GF-D8 (cell line): ENCODE measurements around the gene TTC28.

Experiments
- DNase-seq: peaks from one replicate; lab custom pipeline; 2025; lab: John Stamatoyannopoulos, UW

Gene TTC28

DNA sequence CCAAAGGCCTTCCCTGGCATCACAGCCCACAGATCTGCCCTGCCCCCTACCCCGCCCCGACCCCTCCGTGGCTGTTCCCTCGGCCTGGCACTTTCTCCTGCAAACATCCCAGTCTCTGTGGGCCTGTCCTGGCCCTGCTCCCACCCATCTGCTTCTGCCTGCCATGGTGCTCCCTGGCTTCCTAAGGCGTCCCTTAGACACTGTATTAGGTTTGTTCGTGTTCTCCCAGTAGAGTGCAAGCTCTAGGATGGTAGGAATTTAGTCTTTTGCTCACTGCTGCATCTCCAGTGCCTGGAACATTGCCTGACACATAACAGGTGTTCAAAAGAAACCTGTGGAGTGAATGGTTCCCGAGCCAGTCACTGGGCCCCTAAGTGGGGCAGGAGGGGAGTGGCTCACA lies 690.9 kb downstream of the TTC28 start:
- no peak for DNase-seq

DNA sequence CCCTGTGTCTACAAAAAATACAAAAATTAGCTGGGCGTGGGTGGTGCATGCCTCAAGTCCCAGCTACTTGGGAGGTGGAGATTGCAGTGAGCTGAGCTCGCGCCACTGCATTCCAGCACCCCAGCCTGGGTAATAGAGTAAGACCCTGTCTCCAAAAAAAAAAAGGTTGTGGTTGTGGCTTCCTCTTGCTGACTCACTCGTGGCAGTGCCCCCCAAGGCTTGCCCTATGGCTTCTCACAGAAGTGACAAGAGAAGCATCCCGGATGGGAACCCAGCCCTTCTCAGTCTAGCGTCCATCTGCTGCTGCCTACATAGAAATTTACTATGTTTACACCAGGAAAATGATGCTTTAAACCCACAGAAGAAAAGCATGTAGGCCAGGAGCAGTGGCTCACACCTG lies 692.1 kb downstream of the TTC28 start:
- no peak for DNase-seq

DNA sequence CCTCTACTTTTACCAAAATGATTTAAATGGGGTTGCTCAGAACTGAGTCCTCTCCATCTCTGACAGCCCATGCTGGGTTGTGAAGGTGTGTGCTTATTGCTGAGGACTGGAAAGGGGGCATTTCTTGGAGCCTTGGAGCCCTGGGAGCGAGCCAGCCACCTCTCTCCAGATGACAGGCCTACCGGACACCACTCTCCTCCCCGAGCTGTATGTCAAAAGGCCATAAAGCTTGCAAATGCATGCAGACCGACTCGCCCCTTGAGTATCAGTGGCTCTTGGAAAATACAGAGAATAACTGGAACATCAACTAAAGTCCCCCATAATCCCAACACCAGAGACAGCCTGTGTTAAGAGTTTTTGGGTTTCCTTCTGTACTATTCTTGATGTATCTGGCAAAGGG lies 692.7 kb downstream of the TTC28 start:
- DNase-seq: no peak

DNA sequence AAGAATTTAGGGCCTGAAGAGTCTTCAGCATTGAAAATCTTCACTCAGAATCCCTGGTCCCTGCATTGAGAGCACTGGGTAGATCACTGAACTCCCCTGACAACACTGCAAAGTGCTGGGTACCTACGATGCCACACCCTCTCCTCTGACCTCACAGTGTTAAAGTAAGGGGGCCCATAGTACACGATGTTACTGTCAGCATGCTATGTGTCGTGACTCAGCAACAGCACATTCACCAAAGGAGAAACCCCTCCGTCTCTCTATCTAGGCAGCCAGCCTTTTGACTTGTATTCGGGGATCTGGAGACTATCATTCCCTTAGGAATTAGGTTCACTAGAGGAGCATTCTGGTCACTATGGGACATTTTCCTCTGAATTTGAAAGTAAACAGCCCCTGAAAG lies 693.2 kb downstream of the TTC28 start:
- no peak for DNase-seq

DNA sequence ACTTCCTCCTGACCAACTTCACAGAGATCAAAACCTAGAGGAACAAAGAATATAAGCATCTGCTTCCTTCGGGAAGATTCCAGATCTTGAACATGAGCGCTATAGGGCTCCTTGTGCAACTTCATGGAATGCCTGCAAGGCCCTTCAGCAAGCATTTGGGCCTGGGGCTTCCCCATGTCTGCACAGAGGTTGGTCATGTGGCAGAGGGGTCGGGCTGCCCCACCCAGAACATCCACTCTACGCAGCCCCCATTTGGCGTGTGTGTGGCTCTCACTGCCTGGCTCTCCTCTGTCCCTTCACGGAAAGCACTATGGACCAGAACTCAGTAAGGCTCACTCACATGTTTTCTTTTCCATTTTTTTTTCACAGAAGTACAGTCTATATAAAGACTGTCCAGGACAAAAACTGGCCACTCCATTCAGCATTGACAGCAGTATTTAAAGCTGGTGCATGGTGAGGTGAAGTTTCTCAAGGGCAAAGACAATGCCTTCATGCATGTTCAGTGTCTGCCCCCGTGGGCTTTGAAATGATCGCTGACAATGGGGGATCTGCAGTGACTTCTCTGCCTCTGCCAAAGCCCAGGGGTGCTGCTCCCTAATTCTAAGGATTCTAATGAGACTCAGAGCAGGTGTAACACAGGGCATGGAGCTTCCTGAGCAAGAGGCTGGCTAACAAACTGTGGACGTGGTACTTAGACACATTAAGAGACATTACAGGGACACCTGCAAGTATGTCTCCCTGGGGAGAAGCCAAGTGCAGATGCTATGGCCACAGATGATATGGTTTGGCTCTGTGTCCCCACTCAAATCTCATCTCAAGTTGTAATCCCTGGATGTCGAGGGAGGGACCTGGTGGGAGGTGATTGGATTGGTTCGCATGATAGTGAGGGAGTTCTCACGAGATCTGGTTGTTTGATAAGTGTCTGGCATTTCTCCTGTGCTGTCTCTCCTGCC lies 694.0 kb downstream of the TTC28 start:
- DNase-seq: no peak

DNA sequence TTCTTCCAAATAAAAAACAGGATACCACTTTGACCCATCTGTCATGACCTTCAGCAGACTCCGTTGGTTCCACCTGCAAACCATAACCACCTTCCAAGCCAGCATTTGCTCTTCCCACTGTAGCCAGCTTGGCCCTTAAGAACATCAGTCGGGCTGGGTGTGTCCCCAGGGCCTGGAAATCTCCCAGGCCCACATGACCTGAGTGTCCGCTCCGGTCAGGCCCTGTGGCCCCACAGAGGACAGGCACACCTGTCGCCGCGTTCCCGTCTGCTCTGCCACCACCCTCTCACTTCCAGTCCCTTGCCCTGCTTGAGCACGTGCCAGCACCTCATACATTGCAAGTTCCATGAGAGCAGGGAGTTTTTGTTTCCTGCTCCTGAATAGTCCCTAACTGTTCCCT lies 694.9 kb downstream of the TTC28 start:
- DNase-seq: no peak

DNA sequence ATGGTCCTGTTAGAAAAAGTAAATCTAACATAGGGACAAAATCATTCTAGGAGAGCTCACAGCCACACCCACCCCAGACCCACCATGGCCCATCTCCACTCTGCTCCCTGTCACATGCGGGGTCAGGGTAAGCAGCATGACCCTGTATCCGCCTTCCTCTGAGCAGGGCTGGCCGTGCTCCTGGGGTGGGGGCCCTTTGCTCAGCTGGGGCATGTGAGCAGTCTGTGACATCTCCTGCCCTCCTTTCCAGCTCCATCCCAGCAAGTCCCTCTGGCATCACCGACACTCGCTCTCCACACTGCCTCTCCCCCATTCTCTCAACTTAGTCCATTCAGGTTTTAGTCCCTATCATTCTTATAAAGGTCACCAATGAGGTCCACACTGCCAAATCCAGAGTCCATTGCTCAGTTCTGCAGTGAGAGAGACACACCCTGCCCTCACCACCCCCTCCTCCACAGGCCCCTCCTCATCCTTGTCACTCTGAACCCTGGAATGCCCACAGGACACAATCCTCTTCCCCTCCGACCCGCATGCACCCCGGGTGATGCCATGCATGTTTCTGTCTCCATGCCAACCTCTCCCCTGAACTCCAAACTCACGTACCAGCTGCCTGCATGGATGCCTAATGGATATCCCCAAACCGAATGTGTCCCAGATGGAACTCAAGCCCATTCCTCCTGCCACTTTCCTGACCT lies 695.5 kb downstream of the TTC28 start:
- no peak for DNase-seq

DNA sequence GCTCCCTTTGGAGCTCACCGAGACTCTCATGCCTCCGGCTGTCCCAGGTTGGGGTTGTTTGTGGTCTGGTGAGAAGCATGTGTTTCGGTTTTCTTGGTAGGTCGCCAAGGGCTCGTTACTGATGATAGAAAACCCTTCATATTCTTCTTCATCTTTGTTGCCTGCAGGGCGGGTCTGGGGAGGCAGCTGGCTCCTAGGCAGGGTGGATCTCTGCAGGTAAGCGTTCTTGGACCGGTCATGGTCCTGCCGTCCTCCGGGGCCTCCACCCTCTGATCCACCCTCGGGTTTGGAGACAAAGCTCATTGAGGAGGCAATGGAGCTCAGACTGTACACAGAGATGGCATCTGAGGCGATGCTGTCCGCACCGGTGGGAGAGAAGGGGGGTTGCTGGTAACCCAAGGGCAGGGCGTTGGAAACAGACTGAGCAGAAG lies 696.3 kb downstream of the TTC28 start:
- no peak for DNase-seq

DNA sequence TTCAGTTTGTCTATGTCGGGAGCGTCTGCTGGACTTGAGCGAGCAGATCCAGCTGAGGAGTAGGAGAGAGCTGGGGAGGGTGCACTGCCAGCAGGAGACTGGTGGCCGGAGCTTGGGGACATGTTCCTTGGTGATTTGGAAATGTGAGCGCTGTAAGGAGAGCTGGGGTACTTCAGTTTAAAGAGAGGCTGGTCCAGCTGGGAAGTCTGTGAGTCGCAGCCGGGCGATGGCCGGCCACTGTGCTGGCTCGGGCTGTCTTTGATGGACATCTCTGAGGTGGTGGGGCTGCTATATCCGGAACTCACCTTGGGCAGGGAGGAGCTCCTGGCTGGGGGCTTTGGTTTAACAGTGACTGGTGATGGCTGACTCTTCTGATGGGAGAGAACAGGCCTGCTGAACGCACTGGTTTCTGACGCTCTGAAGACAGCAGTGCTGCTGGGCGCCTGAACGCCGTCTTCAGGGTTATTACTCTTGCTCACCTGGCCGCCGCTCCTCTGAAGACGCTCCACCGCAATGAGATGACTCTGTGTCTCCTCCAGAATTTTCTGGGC lies 696.9 kb downstream of the TTC28 start:
- no peak for DNase-seq

DNA sequence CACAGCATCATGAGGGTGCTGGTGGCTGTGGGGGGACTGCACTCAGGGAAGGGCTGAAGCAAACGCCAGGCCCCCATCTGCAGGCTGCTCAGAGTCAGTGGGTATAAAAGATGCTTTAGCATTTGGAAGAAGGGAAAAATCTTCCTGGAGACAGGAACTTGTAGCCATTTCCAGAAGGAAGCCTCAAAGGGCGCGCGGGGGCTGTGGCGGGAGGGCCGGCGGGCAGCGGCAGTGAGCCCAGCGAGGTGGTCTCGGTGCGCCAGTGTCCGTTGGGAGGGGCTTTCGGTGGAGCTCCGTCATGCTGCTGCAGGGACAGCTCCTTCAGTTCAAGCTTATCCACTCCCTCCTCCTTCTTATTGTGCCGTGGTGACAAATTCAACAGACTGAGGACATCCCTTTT lies 697.5 kb downstream of the TTC28 start:
- DNase-seq: no peak

DNA sequence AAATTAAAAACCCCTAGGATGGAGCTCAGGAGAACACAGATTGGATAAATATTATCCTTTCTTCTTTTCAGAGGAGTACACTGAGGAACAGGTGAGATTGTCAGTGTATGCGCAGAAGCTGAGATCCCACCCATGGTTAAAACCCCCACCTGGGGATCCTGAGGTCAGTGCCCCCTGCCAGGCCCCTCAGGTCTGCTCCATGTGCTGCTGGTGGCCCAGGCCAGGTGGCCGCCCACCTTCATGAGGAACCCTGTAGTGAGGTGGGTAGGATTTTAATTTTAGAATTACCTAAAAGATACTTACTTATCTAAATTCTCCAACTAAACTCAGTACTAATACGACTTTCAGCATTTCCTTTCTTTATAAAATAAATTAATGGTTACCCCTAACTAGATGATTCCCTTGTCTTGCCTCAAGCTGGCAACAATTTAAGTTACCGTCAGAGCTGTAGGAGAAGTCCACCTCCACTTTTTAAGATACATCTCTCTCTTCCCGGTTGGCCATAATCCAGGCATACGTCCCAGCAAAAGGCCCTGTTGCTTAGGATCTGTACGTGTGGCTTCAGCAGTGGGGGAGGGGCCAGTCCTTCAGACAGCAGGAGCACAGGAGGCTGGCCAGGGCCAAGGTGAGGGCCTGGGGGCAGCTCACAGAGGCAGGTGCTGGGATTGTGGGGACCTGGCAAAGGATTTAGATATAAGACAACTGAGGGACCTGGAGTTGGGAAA lies 699.1 kb downstream of the TTC28 start:
- DNase-seq: no peak

DNA sequence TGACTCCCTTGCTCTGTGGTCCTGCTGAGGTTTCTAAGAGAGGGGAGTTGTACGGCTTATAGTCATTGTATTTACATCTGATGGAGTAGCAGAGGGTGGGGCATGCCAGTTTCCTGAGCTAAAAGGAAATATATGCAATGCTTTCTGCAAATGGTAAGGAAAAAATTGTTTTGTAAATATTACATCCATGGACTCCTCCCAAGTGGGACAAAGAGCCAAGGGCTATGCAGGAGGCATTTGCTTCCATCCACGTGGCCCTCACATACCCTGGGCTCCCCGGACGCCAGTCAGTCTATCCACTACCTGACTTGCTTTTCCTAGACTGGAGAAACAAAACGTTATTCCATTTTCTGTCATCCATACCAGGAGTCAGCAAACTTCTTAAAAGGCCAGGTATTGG lies 700.8 kb downstream of the TTC28 start:
- no peak for DNase-seq

DNA sequence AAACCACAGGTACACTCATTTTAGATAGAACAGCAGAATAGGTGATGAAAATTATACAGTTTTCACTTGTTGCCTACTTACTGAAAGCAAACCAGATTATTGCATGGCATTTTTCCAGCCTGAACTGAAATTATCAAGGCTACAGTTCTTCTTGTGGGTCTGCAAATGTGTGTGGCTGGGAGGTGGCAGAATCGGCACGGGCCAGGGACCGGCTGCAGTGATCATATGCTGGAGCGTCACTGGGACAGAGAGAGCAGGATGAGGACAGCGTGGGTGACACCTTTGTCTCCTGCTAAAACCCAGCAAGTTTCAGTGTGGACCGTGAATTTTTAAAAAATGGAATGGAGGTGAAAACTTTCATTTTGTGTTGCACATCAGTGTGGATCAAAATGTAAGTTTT lies 701.3 kb downstream of the TTC28 start:
- DNase-seq: no peak

DNA sequence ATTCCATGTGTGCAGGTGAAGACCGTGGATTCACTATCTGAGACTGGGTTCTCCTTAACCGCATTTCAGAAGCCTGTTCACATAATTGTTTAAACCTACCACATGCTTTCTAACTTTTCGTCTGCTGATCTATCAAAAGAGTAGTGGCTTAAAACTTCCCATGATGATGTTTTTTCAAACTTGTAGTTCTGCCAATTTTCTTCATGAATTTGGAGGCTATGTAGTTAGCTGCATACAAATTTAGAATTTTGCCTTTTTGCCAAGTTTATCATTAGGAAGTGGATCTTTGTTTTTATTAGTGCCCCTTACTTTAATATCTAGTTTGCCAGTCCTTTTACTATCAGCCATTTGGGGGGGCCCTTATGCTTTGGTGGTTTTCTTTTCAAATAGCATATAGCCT lies 703.1 kb downstream of the TTC28 start:
- no peak for DNase-seq

DNA sequence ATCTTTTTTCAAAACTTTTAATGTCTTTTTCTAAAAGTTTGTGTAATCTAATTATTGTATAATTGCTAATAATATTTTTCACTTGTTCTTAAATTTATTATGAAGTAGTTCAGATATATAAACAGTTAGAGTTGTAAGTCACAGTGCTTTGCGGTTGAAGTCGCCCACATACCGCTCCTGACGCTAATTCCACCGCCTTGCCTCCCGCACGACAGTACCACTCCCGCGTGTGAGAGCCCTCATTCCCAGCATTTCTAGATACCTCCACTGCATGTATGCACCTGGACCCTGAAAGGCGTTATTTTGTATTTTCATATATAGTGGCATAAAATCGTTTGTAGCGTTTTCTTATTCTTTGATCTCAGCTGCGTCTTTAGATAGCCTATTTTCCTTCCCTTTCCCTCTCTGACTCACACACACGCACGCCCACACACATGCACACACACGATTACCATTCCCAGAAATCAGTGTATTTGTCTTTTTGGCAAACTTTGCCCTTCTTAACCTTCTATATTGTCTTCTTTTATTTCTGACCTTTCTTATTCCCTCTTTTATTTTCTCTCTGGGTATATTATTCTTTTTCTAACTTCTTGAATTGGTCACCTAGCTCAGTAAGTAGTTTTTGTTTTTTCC lies 704.1 kb downstream of the TTC28 start:
- DNase-seq: no peak

DNA sequence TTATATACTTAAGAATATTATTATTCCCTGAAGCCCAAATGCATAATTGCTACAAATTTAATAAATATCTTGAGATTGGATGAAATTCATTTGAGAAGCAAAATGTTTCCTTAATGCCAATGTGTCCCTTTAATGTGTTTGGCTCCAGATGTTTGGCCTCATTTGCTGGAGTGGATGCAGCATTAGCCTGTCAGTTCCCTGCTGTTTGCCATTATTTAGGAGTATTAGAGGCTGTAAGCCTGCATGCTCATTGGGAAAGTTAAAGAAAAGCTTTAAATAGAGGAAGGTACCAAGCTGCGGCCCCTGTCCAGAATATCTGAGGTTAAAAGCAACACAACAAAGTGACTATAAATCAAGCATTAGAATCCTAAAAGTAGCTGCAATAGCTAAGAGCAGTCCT lies 705.8 kb downstream of the TTC28 start:
- no peak for DNase-seq

DNA sequence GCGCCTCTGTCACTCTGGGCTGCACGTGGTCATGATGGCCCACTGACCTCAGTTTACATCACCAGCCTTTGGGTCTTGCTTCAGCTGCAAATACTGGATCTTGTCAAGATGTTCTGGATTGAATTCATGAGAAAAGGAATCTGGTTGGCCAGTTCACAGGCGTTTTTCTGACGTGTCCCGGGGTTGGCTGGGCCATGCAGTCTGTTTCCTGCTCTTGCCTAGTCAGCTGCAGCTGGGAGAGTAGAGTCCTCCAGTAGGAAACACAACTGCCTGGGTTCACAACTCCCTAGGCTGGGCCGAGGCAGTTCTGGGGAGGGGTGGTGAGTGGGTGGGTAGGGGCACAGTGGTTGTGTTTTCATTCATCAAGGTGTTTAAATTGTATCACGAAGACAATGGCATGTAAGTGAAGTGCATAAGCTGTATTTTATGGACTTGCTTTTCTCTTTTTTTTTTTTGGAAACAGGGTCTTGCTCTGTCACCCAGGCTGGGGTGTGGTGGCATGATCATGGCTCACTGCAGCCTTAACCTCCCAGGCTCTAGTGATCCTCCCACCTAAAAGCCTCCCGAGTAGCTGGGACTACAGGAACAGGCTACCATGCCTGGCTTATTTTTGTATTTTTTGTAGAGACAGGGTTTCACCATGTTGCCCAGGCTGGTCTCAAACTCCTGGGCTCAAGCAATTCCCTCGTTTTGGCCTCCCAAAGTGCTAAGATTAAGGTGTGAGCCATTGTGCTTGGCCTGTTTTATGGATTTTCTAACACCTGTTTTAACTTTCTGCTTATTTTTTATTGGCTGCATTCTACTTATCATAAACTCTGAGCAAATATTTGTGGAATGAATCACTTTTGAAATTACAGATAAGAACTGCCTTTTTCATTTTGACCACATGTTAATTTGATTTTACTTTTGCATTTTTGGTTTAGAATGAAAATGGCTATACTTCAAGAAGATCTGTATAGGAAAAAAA lies 706.6 kb downstream of the TTC28 start:
- no peak for DNase-seq

DNA sequence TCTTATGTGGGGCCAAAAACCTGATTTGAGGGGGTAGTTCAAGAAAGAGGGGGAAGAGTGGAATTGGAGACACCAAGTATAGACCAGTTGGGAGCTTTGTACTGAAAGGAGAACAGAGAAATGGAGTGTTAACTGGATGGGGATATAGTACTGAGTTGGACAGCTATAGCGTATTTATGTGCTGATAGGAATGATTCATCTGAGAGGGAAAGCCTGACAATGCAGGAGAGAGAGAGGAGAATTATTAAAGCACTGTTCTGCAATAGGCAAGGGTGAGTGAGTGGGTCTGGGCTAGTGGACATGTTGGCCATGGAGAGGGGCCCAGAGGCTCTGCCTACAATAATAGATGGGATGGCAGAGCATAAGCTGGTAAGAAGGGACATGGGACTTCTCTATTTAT lies 707.7 kb downstream of the TTC28 start:
- DNase-seq: no peak

DNA sequence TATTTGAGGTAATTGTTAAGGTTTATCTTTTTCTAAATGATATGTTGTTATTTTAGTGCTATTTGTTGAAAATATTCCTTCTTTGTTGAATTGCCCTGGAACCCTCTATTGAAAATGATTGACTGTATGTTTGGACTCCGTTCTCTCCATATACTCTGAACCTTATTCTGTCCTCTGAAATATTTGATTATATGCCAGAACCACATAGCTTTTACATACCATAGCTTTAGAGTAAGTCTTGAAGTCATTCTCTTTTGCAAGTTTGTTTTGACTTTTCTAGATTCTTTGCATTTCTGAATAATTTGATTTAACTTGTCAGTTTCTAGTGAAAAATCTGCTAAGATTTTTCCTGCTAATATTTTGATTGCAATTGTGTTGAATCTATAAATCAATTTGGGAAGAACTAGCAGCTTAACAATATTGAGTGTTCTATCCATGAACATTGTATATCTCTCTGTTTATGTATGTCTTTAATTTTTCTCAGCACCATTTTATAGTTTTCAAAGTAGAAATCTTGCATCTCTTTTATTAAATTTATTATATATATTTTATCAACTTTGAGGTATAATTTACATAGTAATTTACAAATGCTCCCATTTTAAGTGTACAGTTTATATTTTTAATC lies 708.9 kb downstream of the TTC28 start:
- no peak for DNase-seq
